ENCODE data around the gene CCDC57.
"Not testable (repeated sequence)": the region's sequence is repeated elsewhere in the genome, so short reads cannot be mapped to it uniquely, and the experiment has no call there.

Gene CCDC57, protein sequence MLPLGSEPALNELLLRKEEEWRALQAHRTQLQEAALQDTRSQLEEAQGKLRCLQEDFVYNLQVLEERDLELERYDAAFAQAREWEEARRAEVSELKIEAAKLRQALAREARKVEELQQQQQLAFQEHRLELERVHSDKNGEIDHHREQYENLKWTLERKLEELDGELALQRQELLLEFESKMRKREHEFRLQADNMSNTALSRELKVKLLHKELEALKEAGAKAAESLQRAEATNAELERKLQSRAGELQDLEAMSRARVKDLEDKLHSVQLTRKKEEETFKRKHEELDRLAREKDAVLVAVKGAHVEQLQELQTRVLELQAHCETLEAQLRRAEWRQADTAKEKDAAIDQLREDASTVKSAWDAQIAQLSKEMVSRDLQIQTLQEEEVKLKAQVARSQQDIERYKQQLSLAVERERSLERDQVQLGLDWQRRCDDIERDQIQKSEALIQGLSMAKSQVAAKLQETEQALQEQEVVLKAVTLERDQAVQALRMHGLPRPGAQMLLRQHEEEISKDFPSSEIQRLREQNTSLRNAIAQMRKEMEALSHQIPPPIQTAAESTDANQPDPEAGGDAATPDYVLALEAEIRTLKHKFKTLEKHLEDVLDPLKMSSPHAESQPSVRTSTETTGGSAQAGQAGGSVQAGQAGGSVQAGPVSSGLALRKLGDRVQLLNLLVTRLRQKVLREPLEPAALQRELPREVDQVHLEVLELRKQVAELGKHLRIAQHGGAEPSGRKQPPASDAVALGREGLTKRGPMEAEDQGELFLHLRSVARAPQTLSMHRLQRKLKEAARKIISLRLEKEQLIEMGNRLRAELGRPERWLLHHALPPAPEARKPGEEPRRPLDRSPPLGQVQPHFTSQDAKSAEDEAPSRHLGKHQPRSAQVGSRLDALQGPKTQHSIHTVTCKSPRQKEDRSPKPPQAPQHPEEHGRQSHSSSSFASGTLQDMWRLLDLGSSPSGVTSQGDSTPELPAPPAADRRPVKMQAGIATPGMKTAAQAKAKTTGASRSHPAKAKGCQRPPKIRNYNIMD

DNA sequence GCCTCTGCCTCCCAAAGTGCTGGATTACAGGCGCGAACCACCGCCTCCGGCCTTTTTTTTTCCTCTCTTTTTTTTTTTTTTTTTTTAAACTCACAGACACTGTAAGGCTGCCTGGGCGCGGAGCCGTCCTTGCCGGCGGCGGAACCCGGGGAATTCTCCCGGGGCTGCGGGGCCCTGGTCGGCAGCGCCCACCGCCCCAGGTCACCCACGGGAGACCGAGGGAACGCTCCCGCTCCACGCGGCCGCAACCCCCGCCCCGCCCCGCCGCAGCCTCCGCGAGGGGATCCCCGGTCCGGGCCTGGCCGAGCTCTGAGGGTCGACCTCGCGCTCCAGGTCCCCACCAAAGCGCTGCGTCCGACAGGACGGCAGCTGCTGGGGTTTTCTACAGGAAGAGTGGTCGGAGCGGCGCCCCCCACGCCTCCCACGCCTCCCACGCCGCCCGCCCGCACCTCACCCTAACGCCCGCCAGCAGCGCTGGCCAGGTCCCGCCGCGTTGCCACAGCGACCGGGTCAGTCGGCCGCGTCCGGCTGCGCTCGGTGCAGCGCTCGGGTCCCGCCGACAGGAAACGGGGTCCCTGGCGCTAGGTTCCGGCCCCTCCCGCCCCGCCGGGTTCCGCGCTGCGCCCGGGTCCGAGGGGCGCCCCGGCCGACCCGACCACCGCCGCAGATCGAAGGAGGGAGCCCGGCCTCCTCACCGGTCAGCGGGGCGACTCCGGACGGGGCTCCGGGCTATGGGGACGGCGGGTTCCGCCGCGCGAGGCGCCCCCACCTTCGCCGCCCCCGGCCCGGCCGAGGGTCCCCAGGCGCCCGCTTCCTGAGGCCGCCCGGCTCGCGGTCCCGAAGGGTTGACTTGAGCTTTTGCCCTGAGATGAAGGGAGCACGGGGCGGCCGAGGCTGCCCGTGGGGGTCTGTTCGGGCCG is at the start of gene CCDC57:
CCDC57 (minus strand) TSS at position 512 of the 920 bp plus-strand sequence. CDS start 10,898 bp downstream, outside the sequence.
- in situ Hi-C loops (cut with HindIII; ENCODE audit: low sequenced_read_pairs): no loop called here

DNA sequence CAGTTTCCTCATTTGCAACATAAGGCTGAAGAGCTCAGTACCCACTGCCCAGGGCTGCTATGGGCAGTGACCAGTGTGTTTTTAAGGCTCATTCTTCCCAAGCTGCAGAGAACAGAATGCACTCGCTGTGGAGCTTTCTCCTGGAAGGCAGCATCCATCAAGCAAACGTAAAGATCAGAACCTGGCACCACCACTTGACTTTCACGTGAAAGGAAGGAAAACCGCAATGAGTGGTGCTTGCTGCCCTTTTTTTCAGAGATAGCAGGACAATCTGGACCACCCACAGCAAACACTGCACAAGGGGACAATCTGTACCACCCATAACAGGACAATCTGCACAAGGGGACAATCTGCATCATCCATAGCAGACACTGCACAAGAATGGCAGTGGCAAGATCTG is 49.7 kb upstream of the CCDC57 start:
- in situ Hi-C loops (cut with HindIII; ENCODE audit: low sequenced_read_pairs): no loop called here

DNA sequence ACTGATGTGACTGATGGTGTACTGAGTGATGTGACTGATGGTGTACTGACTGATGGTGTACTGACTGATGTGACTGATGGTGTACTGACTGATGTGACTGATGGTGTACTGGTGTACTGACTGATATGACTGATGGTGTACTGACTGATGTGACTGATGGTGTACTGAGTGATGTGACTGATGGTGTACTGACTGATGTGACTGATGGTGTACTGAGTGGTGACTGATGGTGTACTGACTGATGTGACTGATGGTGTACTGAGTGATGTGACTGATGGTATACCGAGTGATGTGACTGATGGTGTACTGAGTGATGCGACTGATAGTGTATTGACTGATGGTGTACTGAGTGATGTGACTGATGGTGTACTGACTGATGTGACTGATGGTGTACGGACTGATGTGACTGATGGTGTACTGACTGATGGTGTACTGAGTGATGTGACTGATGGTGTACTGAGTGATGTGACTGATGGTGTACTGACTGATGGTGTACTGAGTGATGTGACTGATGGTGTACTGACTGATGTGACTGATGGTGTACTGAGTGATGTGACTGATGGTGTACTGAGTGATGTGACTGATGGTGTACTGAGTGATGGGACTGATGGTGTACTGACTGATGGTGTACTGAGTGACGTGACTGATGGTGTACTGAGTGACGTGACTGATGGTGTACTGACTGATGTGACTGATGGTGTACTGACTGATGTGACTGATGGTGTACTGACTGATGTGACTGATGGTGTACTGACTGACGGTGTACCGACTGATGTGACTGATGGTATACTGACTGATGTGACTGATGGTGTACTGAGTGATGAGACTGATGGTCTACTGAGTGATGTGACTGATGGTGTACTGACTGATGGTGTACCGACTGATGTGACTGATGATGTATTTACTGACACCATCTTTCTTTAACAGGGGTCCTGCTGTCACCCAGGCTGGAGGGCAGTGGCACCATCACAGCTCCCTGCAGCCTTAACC is 47.6 kb upstream of the CCDC57 start:
- in situ Hi-C loops (cut with HindIII; ENCODE audit: low sequenced_read_pairs): not testable (repeated sequence)

DNA sequence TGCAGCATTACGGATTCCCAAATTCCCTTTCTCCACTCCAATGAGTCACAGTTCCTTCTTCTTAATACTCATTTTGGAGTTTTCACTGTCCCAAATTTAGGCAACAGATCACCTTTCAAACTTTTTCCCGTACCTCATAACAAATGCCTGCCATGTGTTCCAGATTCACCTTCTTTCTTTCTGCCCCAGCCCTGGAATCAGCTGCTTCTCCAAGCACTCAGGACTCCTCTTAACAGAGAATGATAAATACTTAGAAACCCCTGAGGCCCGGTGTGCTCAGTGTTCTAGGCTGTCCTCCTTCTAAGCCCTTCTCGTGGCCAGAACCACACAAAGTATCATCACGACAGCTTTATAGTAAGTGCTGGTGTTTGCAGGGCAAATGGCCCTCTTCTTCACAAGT is 45.9 kb upstream of the CCDC57 start:
- in situ Hi-C loops (cut with HindIII; ENCODE audit: low sequenced_read_pairs): no loop called here

DNA sequence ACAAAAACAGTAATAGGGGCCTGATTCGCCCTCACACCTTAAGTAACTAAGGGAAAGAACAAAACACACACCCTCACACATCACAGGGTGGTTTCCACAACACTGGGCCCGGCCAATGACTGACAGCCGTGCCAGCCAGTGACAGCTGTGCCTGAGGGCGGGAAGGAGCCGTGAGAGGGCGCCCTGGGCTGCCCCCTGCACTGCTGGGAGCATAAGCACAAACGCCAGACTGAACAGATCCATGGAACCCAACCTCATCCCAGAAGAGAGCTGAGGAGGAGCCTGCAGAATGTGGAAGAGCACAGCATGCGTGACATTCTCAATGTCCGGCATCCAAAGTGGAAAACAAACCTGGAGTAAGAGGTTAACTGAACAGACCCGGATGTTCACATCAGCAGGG is 44.8 kb upstream of the CCDC57 start:
- in situ Hi-C loops (cut with HindIII; ENCODE audit: low sequenced_read_pairs): no loop called here

DNA sequence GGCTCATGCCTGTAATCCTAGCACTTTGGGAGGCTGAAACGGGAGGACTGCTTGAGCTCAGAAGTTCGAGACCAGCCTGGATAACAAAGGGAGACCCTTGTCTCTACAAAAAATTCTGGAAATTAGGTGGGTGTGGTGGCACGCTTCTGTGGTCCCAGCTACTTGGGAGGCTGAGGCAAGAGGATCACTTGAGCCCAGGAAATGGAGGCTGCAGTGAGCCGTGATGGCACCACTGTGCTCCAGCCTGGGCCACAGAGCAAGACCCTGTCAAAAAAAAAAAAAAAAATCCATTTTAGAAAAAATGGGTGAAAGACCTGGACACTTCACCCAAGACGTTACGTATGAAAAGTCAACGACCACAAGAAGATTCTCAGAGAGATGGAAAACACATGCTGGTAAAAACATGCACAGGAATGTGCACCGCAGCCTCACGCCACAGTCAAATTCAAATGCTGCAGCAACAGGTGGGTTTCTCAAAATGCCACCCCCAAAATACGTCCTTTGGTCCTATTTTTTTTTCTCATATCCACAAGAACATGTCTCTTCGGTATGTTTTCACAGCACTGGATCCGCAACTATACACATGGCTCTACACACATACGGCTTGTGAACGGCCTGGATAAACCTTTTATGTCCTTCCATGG is 43.7 kb upstream of the CCDC57 start:
- in situ Hi-C loops (cut with HindIII; ENCODE audit: low sequenced_read_pairs): no loop called here

DNA sequence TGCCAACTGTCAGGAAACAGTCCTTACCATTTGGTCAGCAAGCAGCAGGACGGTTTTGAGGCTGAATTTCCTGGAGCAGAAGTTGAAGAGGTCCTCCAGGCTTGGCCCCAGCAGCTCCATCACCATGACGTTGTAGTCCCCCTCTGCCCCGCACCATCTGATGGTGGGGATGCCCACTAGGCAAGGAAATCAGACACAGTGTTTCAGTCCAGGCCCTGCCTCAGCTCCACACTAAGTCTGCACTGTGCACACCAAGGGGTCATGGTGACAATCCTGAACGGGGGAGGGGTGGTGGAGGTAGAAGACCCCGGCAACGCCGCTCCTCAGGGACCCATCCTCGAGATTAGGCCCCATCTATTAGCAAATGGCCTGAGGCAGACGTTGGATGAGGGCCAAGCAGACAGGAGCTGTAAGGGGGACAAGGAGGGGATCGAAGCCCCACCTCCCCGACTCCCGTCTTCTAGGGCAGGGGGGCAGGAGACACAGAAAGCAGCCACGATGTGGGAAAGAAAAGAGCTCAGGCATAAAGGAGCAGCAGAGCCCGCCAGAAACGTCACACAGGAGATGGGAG is 42.8 kb upstream of the CCDC57 start:
- in situ Hi-C loops (cut with HindIII; ENCODE audit: low sequenced_read_pairs): no loop called here

DNA sequence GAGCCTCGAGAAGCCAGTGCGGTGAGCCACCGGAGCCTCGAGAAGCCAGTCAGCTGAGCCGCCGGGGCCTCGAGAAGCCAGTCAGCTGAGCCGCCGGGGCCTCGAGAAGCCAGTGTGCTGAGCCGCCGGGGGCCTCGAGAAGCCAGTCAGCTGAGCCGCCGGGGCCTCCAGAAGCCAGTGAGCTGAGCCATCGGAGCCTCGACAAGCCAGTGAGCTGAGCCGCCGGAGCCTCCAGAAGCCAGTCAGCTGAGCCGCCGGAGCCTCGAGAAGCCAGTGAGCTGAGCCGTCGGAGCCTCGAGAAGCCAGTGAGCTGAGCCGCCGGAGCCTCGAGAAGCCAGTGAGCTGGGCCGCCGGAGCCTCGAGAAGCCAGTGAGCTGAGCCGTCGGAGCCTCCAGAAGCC is 42.1 kb upstream of the CCDC57 start:
- in situ Hi-C loops (cut with HindIII; ENCODE audit: low sequenced_read_pairs): not testable (repeated sequence)

DNA sequence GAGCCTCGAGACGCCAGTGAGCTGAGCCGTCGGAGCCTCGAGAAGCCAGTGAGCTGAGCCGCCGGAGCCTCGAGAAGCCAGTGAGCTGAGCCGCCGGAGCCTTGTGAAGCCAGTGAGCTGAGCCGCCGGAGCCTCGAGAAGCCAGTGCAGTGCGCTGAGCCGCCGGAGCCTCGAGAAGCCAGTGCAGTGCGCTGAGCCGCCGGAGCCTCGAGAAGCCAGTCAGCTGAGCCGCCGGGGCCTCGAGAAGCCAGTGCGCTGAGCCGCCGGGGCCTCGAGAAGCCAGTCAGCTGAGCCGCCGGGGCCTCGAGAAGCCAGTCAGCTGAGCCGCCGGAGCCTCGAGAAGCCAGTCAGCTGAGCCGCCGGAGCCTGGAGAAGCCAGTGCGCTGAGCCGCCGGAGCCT is 41.5 kb upstream of the CCDC57 start:
- in situ Hi-C loops (cut with HindIII; ENCODE audit: low sequenced_read_pairs): not testable (repeated sequence)

DNA sequence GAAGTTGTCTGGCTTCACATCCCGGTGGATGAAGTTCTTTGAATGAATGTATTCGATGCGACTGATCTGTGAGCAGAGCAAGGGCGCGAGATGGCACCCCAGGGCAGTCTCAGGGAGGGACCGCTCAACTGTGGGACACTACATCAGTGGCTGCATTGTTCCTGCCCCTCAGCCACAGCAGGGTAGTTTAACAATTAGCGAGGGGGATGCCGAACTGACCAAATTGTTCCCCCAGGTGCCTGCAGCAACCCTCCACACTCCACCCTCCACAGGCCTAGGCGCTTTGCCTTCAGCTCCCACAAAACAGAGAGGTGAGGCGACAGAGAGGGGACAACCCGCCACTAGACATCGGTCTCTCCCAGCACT is 40.5 kb upstream of the CCDC57 start:
- in situ Hi-C loops (cut with HindIII; ENCODE audit: low sequenced_read_pairs): no loop called here

DNA sequence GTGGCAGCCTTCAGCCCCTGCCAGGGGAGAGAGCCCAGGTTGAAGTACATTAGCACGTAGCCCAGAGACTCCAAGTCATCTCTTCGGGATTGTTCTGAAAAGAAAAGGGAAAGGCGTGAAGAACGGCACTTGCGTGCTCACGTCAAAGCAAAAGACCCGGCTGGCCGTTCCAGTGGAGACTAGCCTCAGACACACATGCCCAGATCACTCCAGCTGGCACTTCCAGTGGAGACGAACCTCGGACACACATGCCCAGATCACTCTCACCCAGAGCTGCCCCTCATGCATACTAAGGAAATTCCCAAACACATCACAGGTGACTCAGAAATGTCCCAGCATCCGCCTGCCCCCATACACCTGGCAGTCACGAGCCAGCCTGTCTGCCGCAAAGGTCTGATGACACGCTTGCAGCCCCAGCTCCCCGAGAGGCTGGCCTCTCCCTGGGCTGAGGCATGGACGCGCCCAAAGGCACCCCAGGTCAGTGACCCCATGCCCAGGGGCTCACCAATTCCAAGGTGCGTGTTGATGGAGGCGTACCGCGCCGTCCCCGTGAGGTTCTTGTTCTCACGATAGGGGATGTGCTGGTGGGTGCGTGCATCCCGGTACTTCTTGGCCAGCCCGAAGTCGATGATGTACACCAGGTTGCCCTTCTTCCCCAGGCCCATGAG is 40.0 kb upstream of the CCDC57 start:
- in situ Hi-C loops (cut with HindIII; ENCODE audit: low sequenced_read_pairs): no loop called here

DNA sequence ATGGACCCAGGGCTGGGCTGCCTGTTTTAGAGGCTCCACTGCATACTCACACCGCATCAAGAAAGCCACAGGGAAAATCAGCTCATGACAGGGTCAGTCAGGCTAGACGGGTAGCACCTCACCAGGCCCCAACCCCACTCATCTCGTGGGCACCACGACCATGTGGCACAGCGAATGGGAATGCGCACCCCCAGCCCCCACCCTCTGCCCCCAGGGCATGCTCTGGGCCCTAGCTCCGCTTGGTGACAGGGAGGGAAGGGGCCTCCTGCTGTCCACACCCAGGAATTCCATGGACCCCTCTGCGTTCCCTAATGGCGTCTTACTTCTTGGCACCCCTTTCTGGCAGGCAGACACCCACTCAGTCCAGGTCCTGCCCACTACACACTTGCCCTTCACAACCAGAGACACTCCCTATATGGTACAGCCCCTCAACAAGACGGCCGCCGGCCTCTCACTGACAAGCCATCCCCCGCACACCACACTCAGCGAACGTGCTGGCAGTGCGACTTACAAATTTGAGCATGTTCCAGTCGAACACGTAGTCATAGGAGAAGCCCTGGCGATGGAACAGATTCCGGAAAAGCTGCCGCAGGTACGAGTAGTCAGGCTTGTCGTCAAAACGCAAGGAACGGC is 38.3 kb upstream of the CCDC57 start:
- in situ Hi-C loops (cut with HindIII; ENCODE audit: low sequenced_read_pairs): no loop called here

DNA sequence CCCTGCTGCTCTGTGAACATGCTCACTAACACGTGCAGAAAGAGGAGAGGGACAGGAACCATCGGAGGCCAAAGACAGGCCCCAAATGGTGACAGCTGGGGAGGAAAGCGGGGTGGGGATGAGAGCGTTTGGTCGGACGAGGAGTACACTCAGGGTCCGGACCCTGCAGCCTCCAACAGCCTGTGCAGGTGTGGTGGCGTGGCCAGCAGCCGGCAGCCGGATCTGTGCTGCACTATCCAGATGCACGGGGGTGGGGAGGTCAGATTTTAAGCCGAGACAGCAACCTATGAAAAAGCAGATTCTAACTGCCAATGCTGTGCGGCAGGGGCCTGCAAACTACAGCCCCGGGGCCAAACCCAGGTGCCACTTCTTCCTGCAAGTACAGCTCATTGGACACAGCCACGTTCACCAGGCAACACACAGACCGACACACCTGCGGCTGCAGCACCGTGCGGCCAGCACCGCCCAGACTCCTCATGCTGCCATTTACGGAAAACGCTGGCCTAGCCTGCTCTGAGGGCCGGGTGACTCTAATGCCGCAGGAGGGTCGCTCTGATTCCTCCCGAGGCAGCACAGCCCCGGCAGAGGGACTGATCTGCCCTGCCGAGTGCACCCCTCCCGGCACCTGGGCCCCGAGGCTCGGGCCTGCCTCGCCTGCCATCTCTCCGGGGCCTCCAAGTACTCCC is 37.4 kb upstream of the CCDC57 start:
- in situ Hi-C loops (cut with HindIII; ENCODE audit: low sequenced_read_pairs): no loop called here

DNA sequence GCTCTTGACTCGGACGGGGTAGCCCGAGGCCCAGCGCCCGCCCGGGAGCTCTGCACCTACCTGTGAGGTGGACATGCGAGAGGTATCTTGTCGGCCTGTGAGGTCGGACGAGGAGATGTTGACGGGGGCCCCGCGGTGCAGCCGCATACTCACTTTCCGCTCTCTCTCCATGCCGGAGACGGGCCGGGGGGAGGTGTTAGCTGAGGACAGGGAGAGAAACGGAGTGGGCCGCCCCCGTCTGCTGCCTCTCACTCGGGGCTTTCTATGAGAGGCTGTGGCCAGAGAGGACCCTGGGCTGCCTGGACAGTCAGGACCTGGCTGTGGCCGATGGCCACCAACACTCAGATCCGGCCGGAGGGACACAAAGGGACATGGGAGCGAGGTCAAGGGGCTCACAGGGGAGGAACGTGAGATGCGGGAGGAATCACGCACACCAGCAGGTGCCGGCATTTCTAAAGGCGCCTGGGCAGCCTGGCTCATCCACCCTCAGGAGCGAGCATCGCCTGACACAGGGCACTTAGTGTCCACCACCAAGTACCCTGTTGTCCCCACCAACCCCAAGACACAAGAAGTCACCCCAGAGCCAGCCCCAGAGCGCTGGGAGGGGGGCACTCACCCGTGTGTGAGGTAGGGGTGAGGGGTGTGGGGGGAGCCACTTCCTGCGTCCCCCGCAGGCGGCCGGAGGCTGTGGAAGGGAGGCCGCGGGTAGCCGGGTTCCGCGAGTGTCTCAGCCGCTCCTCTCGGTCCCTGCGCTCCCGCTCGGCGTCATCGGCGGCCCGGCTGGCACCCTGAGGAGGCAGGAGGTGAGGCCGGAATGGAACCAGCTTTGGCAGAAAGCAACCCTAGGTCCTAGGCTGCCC is 36.4 kb upstream of the CCDC57 start:
- in situ Hi-C loops (cut with HindIII; ENCODE audit: low sequenced_read_pairs): no loop called here

DNA sequence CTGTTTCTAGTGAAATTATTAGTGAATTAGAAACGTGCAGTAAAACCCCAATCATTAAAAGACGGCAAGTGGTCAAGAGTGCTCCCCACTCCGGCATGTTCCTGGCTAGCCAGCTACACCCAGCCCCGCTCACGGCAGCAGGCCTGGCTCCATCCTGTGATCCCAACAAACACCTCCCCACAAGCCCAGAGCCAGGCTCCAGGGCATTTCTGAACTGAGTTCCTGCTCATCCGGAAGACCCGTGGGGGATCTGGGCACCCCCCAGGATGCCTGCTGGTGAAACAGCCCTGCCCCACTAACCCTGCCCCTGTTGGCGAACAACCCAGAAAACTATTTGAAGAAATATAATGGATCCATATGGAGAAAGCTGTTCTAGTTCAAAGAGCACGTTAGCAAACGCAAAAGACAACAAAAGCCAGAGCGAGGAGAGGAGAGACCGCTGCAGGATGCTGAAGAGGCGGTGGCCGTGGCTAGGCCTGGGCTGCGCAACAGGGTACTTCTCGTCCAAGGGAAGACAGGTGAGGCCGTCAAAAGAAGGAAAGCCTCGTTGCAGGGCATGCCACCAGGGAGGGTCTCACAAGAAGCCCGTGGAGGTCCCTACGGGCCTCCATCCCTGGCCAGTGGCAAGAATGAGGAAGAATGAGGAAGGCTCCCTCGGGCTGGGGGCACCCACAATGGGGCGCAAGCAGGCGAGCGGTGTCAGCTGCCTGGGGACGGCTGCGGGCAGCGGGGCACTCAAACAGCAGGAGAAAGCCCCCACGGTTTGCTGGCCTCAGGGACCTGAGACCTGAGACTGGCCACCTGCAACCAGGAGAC is 35.4 kb upstream of the CCDC57 start:
- in situ Hi-C loops (cut with HindIII; ENCODE audit: low sequenced_read_pairs): no loop called here

Measured in endothelial cell of hepatic sinusoid (primary cell).